ENCODE results near the gene DLX6.

Gene DLX6

GRCh38 chr7:96995406-96996110 is 9.8 kb upstream of the DLX6 start:
- no peak for TF ChIP-seq CTCF (IDR thresholded peaks at IDR 0.05; ENCODE audit: insufficient read depth, missing control alignments)
- DNase-seq (ENCODE audit: insufficient read length, low spot score), result no peak
- FAIRE-seq, result no peak

- FAIRE-seq (no peak), DNase-seq (ENCODE audit: insufficient read length, low spot score) (no peak)
- no peak for TF ChIP-seq CTCF (IDR thresholded peaks at IDR 0.05; ENCODE audit: insufficient read depth, missing control alignments)
Measured at GRCh38 chr7:96996111-96996957, 9.0 kb upstream of the DLX6 start.

GRCh38 chr7:96996958-96997511 is 8.3 kb upstream of the DLX6 start:
- no peak for DNase-seq (ENCODE audit: insufficient read length, low spot score)
- FAIRE-seq, result no peak
- no peak for TF ChIP-seq CTCF (IDR thresholded peaks at IDR 0.05; ENCODE audit: insufficient read depth, missing control alignments)

GRCh38 chr7:96997512-96998032 is 7.8 kb upstream of the DLX6 start:
- no peak for TF ChIP-seq CTCF (IDR thresholded peaks at IDR 0.05; ENCODE audit: insufficient read depth, missing control alignments)
- DNase-seq (ENCODE audit: insufficient read length, low spot score) (no peak), FAIRE-seq (no peak)

- FAIRE-seq (no peak), DNase-seq (ENCODE audit: insufficient read length, low spot score) (no peak)
- no peak for TF ChIP-seq CTCF (IDR thresholded peaks at IDR 0.05; ENCODE audit: insufficient read depth, missing control alignments)
Measured at GRCh38 chr7:96998333-96998732, 7.0 kb upstream of the DLX6 start.

GRCh38 chr7:96998744-96999143 is 6.6 kb upstream of the DLX6 start:
- TF ChIP-seq CTCF (IDR thresholded peaks at IDR 0.05; ENCODE audit: insufficient read depth, missing control alignments), result no peak
- FAIRE-seq, result no peak
- no peak for DNase-seq (ENCODE audit: insufficient read length, low spot score)
